H7 (cell line): ENCODE results near the gene KCNH2. TPM values are rescaled to one million over a fixed set of nuclear protein-coding genes. Genes with fewer than 3 reads are reported as not detected.
A peak's percentile ranks its signal among the peaks of the same experiment; 100 is the strongest.

Experiments
- DNase-seq: peaks from one replicate; pipeline ENCODE4 v3.0.0; 2012
- H3K27me3 ChIP-seq: 2 replicates; pipeline ENCODE4 v1.6.0; 2011; ENCODE audit warnings: mild to moderate bottlenecking, low read length; ENCODE audit not compliant: control insufficient read depth, insufficient read depth
- H3K36me3 ChIP-seq: replicated peaks from 2 replicates; pipeline ENCODE4 v1.5.1; 2011; ENCODE audit warnings: low read length; ENCODE audit not compliant: control insufficient read depth, insufficient read depth
- H3K4me3 ChIP-seq: 2 replicates; pipeline ENCODE4 v1.5.1; 2011; ENCODE audit warnings: low read depth, mild to moderate bottlenecking, control low read depth, low read length, moderate library complexity; ENCODE audit not compliant: insufficient read depth
- total RNA-seq: library from RNA; depleted of rRNA; stranded (reverse); fragments of >200 nt; shearing (Covaris generic); gene quantifications from 2 replicates; pipeline ENCODE4 v1.2.3, GENCODE V29; 2014

KCNH2 gene
- total RNA-seq, 1 experiment from 2014 or later = 9.5 TPM

DNA sequence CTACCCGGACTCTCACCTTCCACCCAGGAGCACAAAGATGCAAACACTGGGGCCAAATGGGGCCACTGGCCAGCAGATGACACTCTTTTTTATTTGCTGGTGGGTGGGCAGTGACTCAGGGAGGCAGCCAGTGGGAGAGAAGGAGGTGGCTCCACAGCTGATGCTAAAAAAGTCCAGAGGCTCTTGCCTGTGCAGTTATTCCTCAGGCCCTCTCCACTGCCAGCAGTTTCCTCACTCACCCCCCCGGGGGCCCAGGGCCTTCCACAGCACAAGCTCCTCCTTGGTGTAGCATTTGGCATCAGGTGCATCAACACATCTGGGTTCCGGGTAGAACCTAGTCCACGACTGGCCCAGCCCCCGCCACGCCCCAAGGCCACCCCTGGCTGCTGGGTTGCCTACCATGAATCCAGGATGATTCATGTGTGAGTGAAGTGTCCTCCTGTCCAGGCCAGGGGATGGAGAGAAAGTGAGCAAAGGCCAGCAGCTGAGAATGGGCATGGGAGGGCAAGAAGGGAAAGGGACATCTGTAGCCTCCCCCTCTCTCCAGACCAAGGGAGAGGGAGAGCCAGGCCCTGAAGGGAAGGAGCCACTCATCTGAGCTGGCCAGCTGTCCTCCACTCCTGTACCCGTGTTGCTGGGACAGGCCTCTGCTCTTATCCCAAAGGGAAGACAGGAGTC, 1.7 kb upstream of the KCNH2 start:
- Histone ChIP-seq H3K27me3 (peaks cover 47% of the 10 kb centered on the region), H3K36me3 (no peaks in the 10 kb centered on the region), H3K4me3 (no peak overlapping the region)
- DNase-seq = no peak

DNA sequence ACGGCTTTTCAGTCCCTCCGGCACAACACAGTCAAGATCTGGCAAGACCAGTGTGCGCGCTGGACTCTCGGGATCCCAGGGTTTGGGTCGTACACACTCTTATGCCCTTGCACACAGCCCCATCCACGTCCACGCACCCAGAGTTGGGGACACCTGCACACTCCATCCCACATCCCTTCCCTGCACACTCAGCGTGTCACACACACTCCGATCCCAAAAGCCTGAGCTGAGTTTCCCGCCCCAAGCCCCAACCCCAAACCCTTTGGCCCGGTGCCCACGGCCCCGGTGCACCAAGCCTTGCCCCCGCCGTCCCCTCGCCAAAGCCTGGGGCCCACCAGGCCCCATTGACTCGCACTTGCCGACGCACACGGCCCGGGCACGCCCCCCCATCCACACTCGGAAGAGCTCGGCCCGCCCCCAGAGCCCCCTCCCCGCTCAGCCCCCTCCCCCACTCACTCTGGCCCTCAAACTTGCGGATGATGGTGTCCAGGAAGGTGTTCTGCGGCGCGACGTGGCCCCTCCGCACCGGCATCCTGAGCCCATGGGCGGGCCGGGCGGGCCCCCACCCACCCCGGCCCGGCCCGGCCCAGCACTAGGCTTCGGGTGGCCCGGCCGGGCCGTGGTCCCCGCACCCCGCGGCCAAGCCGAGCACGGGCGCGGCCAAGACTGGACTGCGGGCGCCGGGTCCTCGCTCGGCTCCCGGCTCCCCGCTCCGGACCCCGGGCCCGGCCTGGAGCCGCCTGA, 567 bp downstream of the KCNH2 start:
- no peaks in the 10 kb centered on the region for H3K36me3 ChIP-seq
- DNase-seq = peak; percentile 84
- H3K4me3 ChIP-seq = peak overlapping the region; percentile 40
- peaks cover 53% of the 10 kb centered on the region for H3K27me3 ChIP-seq

DNA sequence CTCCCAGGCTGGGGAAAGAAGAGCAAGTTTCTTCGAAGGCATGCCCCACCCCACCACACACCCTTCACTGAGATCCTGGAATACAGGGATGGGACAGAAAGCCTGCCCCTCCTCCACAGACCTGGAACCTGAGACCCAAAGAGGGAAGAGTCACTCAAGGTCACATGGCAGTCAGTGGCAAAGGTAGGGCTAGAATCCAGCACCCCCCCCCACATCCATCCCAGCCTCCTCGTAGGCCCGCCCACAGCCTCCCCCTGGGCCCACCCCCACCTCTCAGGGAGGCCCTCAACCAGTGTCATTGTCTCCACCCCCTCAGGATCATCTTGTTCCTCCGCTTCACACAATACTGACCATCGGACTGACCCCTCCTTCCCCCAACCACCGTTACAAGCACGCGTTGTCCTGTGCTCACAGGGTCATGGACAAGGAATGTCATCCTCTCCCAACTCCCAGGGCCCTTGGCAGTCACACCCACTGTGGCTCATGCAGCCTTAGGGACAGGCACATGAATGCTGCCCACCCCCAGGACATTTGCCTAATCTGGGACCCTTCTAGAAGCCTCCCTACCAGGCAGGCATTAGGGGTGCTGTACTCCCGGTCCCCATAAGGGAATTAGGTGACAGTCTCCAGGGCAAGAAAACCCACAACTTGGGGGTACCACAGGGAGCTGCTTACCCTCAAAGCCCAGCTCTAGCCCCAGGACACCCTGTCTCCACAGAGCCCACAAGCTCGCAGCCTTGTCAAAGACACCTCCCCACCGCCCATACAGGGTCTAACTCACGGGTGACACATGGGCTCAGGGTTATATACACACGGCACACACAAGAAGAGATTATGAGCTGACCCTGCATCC, 1.4 kb downstream of the KCNH2 start:
- no peaks in the 10 kb centered on the region for H3K36me3 ChIP-seq
- DNase-seq = peak; percentile 88
- peaks cover 53% of the 10 kb centered on the region for H3K27me3 ChIP-seq
- H3K4me3 ChIP-seq = peak overlapping the region; percentile 40

DNA sequence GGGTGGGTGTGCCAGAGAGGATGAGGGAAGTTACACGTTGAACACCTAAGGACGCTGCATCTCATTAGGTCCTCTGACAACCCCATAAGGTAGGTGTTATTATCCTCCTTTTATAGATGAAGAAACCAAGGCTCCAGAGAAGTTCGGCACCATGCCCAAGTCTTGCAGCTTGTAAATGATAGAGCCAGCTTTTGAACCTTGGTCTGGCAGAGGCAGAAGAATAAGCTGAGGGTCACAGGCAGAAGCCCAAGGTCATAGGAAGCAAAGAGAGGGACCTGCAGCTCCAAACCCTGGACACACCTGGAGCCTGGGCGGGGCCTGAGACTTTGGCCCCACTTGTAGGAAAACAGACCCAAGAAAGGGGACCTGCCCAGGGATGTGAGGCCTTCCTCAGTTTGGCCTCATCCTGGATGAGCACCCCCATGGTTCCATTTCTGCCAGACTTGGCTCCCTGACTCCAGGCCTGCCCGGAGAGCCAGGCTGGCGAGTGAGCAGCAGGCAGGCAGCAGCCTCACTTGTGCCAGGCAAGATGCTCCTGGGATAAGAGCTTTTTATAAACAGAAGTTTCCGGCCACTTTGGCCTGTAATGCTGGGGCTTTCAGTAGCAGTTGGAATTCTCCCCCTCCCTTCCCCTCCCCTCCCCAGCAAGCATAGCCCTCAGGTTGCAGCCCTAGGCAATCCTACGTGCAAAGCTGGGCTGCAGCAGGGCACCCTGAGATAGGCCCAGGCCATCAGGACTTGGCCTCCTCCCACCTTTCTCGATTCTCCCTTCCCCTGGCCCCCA, 2.4 kb downstream of the KCNH2 start:
- DNase-seq = no peak
- H3K27me3 ChIP-seq = peaks cover 45% of the 10 kb centered on the region
- H3K4me3 ChIP-seq = no peak overlapping the region; the same call in 1 of the 2 replicates
- H3K36me3 ChIP-seq = no peaks in the 10 kb centered on the region

DNA sequence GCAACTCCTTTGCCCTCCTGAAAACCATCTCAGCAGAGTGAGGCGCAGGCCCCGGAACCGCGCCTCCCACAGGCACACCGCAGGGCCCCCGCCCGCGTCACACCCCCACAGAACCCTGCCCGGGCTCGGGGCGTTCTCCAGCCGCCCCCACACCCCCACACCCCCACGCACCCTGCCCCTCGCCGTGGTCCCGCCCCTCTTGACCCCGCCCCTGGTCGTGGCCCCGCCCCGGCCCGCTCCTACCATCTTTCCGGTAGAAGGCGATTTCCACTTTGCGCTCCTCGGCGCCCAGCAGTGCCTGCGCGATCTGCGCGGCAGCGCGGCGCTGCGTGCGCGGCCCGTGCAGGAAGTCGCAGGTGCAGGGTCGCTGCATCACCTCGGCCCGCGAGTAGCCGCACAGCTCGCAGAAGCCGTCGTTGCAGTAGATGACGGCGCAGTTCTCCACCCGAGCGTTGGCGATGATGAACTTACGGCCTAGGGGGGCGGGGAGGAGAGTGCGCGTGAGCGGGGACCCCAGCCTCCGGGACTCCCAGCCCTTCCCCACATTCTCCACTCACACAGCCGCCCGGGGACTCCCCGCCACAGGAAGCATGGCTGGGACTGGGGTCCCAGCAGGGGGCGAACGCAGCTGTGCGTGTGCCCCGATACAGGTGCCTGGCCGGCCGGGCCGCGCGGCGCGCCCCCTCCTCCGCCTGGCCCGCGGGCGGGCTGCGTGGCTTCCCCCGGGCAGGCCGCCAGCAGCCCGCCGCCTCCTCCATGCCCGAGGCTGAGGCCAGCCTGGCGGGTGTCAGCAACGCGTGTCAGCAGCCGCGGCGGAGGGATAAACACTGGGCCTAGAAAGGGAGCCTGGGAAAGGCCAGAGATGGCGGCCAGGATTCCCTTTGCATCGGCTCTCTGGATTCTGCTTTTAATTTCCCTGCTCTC, 3.4 kb downstream of the KCNH2 start:
- peak; percentile 89 for DNase-seq
- peak overlapping the region; percentile 78 for H3K4me3 ChIP-seq
- no peaks in the 10 kb centered on the region for H3K36me3 ChIP-seq
- peaks cover 36% of the 10 kb centered on the region for H3K27me3 ChIP-seq

DNA sequence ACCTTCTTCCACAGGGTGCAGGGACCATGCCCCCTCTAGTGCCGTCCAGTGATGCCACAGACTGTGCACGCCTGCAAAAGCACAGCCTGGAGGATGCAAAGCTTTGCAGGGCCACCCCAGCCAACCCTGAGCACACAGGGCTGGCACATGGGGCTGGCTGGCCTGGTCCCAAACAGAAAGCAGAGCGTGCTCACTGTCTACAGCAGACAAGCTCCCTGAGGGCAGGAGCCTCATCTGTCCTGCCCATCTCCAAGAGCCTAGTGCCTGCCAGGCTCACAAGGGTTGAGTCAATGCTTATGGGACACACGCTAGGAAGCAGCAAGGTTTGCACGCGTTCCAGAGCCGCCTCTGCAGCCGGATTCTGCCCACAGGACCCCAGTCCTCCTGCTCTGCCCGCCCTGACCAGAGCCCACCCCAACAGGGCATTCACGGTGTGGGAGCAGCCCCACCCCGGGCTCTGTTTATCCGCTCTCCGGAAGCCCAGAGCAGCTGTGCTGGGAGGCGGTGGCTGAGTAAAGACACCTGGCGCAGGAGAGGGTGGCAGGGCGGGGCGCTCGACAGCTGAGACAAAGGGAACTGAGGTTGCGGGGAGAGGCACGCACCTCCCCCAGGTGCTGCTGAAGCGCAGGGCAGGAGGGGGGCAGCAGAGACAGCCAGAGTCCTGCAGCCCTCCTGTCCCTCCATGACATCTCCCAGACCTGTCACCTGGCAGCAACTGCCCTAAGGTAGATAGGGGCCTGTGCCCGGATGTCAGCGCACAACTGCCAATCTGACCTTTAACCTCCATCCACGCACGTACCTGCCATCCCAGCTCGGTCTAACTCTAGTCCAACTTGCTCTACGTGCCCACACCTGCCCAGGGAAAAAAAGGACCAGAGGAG, 4.3 kb downstream of the KCNH2 start:
- Histone ChIP-seq H3K4me3 (peak overlapping the region; percentile 78; the same call in 1 of the 2 replicates), H3K27me3 (peaks cover 32% of the 10 kb centered on the region), H3K36me3 (no peaks in the 10 kb centered on the region)
- peak; percentile 88 for DNase-seq

DNA sequence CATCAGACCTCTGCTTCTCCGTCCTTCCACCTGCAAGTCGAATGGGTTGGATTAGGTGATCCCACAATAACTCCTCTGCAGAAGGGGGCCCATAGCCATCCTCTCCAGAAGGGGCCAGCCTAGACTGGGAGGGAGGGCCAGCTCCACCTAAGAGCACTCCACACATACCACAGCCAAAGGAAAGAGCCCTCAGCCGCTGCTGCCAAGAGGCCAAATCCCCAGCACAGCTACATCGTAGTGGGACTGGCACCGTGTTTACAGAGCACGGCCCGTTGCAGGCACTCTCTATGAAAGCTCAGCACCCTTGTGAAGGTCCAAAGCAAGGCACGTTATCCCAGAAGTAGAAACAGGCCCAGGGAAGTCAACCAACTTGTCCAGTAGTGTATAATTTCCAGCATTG, 5.4 kb downstream of the KCNH2 start:
- H3K36me3 ChIP-seq = no peaks in the 10 kb centered on the region
- no peak overlapping the region for H3K4me3 ChIP-seq
- peaks cover 32% of the 10 kb centered on the region for H3K27me3 ChIP-seq
- DNase-seq = no peak

DNA sequence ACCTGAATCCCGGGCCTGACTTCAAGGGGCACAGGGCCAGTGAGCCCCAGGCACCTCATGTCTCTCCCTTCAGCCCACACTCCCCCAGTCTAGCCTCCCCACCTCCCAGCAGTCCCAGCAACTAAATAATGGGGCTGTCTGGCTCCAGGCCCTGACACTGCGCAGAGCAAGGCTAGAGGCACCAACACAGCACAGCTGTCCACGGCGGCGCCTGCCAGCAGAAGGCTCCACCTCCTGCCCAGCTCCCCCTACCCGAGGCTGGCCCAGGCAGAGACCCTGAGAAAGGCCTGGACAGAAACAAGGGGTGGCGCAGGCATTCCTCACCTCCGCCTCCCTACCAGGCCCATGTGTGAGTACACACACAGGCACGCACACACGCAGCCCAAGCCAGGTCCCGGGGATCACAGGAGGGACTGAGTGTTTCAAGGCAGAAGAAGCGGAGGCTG, 6.1 kb downstream of the KCNH2 start:
- no peaks in the 10 kb centered on the region for H3K36me3 ChIP-seq
- H3K4me3 ChIP-seq = no peak overlapping the region
- no peak for DNase-seq
- peaks cover 27% of the 10 kb centered on the region for H3K27me3 ChIP-seq

DNA sequence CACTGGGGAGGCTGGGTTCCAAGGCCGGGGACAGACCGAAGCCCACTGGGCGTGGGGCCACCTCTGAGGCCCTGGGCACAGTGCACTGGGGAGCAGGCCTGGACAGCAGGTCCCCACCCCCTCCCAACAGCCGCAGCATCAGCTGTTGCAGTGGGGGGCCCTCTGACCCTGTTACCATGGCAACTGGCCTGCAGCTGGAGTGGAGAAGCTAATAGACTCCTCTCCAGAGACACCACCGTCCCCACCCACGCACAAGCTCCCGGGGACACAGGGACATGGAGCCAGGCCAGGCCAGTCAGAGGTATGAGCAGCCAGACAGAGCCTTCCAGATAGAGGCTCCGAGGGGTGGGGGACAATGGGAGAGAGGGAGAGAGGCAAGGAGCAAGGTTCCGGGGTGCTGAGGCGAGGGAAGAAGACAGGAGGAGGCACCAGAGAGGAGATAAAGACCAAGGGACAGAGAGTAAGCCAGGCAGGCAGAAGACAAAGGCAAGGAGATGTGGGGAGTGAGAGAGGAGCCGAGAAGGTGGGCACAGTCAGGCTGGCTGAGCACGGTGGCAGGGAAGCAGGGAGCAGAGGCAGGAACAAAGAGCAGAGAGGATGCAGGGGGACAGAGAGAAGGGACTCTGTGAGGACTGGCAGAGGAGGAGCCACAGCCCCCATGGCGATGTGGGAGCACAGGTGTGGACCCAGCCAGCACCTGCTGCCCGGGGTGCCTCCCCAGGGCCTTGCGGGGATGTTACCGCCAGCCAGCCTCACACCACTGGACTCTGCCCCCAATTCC, 6.7 kb downstream of the KCNH2 start:
- peak; percentile 74 for DNase-seq
- Histone ChIP-seq H3K4me3 (no peak overlapping the region), H3K36me3 (no peaks in the 10 kb centered on the region), H3K27me3 (peaks cover 22% of the 10 kb centered on the region)

DNA sequence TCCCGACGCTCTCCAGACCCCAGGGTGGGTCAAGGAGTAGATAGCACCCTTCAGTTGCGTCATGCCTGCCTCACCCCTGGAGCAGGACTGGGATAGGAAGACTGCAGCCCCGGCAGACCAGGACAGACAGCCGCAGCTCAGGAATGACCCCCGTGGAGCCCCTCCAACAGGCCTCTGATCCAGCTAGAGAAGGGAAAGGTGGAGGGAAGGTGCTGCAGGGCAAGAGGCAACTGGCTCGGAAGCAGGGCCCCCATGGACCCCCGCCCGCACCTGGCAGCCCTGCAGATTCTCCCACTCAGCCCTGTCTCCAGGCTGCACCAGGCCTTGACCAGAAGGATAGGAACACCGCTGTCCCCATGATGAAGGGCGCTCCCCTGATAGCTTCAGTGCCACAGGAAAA, 7.7 kb downstream of the KCNH2 start:
- no peak for DNase-seq
- peaks cover 14% of the 10 kb centered on the region for H3K27me3 ChIP-seq
- H3K36me3 ChIP-seq = no peaks in the 10 kb centered on the region
- no peak overlapping the region for H3K4me3 ChIP-seq

DNA sequence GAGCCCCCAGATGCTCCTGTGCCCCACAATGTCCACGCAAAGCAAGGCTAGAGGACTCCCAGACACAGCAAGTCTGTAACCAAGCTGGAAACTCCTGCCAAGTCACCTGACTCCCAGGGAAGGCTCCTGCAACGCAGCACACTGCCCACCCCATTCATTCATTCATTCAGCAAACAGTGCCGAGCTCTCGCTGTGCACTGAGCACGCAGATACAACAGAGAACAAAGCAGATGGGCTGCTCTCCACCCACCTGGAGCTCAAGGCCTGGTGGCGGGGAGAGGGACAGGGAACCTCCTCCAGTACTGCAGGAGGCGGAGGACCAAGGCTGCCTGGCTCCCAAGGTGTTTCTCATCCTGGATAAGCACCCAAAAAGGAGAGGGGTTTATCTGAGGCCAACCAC, 8.6 kb downstream of the KCNH2 start:
- H3K27me3 ChIP-seq = peaks cover 6% of the 10 kb centered on the region
- no peaks in the 10 kb centered on the region for H3K36me3 ChIP-seq
- no peak overlapping the region for H3K4me3 ChIP-seq
- DNase-seq = no peak

DNA sequence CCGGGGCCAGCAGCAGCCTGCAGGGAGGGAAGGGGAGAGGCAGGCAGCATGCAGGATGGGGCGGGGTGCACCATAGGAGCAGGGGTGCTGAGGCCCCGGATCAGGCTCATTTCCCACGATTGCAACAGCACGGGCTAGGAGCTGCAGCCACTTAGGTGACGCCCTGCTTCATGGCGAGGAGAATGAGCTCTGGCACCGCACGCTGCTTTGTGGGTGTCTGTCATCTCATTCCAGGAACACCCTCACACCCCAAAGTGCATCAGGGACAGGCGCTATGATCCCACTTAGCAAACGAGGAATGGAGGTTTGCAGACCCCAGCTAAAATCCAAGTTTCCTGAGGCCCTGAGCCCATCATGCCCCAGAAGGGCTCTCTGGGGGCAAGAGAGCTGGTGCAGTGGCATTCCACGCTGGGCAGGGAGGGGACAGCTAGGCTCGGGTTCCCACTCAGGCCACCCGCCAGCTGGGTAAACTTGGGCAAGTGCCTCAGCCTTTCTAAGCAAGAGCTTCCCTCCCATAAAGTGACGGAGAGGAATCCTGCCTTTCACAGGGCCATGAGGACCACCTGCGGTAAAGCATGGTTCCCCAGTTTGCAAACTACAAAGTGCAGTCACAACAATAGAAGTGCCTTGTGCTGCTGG, 9.3 kb downstream of the KCNH2 start:
- peak; percentile 70 for DNase-seq
- peaks cover 3% of the 10 kb centered on the region for H3K27me3 ChIP-seq

More for the DNA sequence above, 9.3 kb downstream of the KCNH2 start:
- H3K36me3 ChIP-seq = no peaks in the 10 kb centered on the region
- no peak overlapping the region for H3K4me3 ChIP-seq
